Kidney epithelial cell (primary cell): ENCODE data around the gene EFCAB12. TPM values are rescaled to one million over a fixed set of nuclear protein-coding genes. Genes with fewer than 3 reads are reported as not detected.

Experiments used
- DNase-seq: peaks from one replicate; pipeline ENCODE4 v3.0.0-alpha.2; 2010; ENCODE audit warnings: low read depth
- H3K27me3 ChIP-seq: 2 replicates; pipeline ENCODE4 v1.6.0; 2011; ENCODE audit warnings: low read length; ENCODE audit not compliant: control insufficient read depth, insufficient read depth
- H3K36me3 ChIP-seq: 2 replicates; pipeline ENCODE4 v1.5.1; 2011; ENCODE audit warnings: low read length; ENCODE audit not compliant: control insufficient read depth, insufficient read depth
- H3K4me3 ChIP-seq: 2 replicates; pipeline ENCODE4 v1.5.1; 2011; ENCODE audit warnings: low read depth, mild to moderate bottlenecking, control low read depth, low read length
- total RNA-seq: library from RNA; depleted of rRNA; stranded (reverse); fragments of >200 nt; gene quantifications from 2 replicates; pipeline ENCODE4 v1.2.3, GENCODE V29; 2015
- TF ChIP-seq, protein P1 (sequence below): IDR thresholded peaks from 2 replicates; pipeline ENCODE4 v1.5.1; 2011; ENCODE audit warnings: mild to moderate bottlenecking, moderate library complexity, low read length, control low read depth, inconsistent platforms; ENCODE audit not compliant: insufficient read depth, poor library complexity, severe bottlenecking

Gene EFCAB12
- total RNA-seq, 1 donor from 2014 or later = not detected

DNA sequence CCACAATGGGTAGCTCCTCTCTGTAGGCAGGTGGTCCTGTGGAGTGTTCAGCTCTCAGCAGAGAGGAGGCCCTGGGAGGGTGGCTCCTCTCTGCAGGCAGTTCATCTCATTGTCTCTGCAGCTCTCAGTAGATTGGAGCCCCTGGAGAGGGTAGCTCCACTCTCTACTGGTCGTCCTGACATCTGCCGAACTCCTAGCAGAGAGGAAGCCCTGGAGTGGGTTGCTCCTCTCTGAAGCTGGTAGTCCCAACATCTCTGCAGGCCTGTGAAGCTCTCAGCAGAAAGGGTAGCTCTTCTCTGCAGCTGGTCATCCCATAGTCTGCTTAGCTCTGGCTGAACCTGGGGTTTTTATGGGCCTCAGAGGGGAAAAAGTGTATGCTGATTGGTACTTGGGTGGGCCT, 50.8 kb downstream of the EFCAB12 start:
- no peak overlapping the region for H3K4me3 ChIP-seq
- H3K36me3 ChIP-seq = no peaks in the 10 kb centered on the region
- TF ChIP-seq, protein P1, sequence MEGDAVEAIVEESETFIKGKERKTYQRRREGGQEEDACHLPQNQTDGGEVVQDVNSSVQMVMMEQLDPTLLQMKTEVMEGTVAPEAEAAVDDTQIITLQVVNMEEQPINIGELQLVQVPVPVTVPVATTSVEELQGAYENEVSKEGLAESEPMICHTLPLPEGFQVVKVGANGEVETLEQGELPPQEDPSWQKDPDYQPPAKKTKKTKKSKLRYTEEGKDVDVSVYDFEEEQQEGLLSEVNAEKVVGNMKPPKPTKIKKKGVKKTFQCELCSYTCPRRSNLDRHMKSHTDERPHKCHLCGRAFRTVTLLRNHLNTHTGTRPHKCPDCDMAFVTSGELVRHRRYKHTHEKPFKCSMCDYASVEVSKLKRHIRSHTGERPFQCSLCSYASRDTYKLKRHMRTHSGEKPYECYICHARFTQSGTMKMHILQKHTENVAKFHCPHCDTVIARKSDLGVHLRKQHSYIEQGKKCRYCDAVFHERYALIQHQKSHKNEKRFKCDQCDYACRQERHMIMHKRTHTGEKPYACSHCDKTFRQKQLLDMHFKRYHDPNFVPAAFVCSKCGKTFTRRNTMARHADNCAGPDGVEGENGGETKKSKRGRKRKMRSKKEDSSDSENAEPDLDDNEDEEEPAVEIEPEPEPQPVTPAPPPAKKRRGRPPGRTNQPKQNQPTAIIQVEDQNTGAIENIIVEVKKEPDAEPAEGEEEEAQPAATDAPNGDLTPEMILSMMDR = no peak
- no peaks in the 10 kb centered on the region for H3K27me3 ChIP-seq
- no peak for DNase-seq

DNA sequence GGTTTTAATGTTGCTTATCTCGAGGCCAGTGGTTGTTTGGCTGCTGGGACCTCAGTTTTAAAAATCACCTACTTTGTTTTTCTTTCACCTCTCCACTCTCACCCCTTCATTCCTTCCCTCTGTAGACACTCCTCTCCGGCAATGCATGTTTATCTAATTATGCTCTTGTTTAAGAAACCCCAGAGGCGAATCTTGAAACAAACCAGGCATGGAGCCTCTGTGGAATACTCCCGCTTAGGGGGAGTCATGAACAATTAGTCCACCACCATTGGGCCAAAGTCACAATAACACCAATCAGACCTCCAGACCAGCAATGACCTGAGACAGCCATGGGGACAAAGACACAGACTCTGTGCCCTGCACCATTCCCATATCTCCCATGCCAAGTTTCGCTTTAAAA, 53.3 kb downstream of the EFCAB12 start:
- Histone ChIP-seq H3K27me3 (no peaks in the 10 kb centered on the region), H3K36me3 (no peaks in the 10 kb centered on the region), H3K4me3 (no peak overlapping the region)
- TF ChIP-seq, protein P1 = no peak
- no peak for DNase-seq

DNA sequence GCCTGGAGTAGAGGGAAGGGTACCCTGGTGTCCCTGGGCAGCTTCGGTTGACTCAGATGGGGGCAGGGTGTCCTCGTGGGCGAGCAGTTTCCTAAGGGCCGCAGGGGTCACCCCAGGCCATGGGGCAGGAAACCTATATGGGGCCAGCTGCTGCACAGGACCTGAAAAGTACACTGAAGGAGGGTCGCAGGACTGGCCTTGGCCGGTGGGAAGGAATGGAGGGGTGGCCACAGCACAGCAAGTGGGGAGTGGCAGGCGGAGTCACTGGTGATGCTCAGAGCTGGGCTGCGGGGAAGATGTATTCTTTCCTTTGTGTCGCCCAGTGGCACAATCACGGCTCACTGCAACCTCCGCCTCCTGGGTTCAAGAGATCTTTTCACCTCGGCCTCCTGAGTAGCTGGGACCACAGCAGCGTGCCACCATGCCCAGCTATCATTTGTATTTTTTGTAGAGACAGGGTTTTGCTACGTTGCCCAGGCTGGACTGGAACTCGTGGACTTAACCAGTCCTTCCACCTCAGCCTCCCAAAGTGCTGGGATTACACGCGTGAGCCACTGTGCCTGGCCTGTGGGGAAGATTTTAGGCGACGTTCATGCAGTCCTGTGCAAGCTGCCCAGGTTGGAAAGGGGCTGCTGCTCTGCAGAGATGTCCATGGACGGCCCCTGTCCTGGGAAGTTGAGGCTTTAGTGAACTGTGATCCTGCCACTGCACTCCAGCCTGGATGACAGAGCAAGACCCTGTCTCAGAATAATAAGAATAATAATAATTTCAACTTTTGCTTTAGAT, 57.2 kb downstream of the EFCAB12 start:
- Histone ChIP-seq H3K4me3 (no peak overlapping the region), H3K27me3 (peaks cover 16% of the 10 kb centered on the region), H3K36me3 (no peaks in the 10 kb centered on the region)
- TF ChIP-seq, protein P1 = no peak
- DNase-seq = no peak

DNA sequence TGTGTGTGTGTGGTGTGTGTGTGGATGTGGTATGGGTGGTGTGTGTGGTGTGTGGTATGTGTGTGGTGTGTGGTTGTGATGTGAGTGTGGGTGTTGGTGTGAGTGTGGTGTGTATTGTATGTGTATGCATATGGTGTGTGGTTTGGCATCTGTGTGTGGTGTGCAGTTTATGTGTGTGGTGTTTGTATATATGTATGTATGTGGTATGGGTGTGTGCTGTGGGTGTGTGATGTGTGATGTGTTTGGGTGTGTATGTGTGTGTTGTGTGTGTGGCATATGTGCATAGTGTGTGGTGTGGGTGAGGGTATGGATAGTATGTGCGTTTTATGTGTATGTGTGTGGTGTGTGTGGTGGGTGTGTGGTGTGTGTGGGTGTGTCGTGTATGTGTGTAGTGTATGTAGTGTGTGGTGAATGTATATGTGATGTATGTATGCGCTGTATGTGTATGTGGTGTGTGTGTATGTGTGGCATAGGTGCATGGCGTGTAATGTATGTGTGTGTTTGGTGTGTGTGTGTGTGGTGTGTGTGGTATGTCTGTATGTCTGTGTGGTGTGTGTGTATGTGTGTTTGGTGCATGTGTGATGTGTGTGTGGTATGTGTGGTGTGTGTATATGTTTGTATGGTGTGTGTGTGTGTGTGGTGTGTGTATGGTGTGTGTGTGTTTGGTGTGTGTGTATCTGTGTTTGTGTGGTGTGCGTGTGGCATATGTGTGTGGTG, 58.0 kb downstream of the EFCAB12 start:
- no peaks in the 10 kb centered on the region for H3K36me3 ChIP-seq
- H3K4me3 ChIP-seq = no peak overlapping the region
- no peak for DNase-seq
- TF ChIP-seq, protein P1 = no peak
- peaks cover 18% of the 10 kb centered on the region for H3K27me3 ChIP-seq

DNA sequence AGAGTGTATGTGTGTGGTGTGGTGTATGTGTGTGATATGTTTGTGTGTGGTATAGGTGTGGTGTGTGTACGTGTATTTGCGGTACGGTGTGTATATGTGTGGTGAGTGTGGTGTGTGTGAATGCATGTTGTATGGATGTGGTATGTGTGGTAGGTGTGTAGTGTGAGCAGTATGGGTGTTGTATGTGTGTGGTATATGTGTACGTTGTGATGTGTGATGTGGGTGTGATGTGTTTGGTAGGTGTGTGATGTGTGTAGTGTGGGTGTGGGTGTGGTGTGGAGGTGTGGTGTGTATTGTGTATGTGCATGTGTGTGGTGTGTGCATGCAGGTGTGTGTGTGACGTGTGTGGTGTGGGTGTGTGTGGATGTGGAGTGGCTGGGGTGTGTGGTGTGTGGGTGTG, 58.7 kb downstream of the EFCAB12 start:
- TF ChIP-seq, protein P1 = no peak

More for the DNA sequence above, 58.7 kb downstream of the EFCAB12 start:
- no peak overlapping the region for H3K4me3 ChIP-seq
- peaks cover 18% of the 10 kb centered on the region for H3K27me3 ChIP-seq
- no peaks in the 10 kb centered on the region for H3K36me3 ChIP-seq
- DNase-seq = no peak
